HG03135 (cell line): ENCODE data around the gene OR14A2.
"Not testable (repeated sequence)": the region's sequence is repeated elsewhere in the genome, so short reads cannot be mapped to it uniquely, and the experiment has no call there.

Experiments
- ATAC-seq: cut with Tn5 transposase; IDR thresholded peaks from one replicate; pipeline ENCODE4 v1.9.1; 2021; ENCODE audit warnings: mild to moderate bottlenecking, moderate library complexity; ENCODE audit not compliant: unreplicated experiment

OR14A2 gene

DNA sequence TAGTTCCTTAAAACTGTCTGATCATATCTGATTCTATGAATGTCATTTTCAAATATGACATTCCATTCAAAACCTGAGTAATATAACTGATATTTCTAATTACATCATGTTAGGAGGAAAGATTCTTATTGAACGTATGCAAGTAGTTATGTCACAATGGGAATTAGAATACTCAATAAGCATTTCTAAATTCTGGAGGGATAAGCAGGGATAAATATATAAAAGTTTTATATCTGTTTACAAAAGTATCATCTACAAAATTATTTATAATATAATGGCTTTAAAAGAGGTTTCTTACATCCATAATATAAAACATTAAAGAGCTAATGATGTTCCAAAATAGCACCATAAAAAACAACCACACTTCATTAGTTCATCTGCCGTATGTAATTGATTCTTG, at the start of gene OR14A2:
Gene OR14A2, minus strand, starts transcription at position 101 of the 400 bp plus-strand sequence.
- ATAC-seq: no peak

DNA sequence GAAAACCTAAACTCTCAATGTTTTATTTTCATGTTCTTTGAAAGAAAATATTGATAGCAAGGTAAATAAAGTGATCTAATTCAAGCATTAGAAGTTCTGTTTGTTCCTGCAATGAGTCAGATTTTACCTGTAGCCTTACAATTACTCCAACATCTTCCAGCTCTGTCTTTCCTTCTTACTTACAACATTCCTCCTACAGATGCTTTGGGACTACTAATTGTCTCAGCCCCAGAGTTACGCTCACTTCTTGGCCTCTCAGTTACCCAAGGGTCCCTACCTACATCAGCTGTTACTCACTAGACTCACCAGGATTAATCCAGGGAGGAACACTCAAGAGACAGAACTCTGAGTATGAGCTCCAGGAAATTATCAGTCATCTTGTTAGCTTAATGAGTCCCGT, 49.6 kb upstream of the OR14A2 start:
- no peak for ATAC-seq

DNA sequence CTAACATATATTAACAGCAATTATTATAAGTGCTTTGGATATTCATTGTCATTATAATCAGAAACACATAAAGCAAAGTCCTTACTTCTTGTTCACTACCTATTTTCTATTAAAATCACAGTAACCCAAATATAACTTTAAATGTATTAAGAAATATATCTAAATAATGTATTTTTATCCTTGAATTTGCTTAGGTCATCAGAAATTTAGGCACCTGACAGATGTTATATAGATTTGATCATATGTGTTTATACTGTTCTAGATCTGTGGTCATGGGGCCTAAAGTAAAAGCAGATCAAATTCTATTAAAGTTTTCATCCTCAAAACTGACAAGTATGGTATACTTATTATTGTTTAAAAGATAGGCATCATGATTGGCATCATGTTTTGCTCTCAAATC, 21.7 kb upstream of the OR14A2 start:
- ATAC-seq: no peak

DNA sequence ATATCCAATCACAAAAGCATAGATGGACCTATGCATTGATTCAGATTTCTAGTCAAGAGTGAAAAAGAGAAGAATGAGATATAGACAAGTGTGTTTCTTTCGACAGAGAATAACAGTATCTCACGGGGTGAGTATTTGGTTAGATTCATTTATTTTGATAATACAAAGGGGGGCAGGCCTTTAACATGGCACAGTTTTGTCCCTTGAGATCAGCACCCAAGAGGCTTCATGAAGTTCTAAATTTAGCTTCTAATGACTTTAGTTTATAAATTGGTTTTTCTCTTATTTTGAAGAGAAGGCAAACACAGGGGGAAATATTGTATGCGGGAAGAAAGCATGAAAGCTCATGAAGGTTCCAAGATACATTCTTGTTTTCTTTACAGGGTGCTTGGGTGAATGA, 12.5 kb upstream of the OR14A2 start, which contains the start of gene OR1C1:
Gene OR1C1, minus strand, starts transcription at position 101 of the 400 bp plus-strand sequence. CDS start 2,150 bp downstream, outside the sequence.
- ATAC-seq: no peak

DNA sequence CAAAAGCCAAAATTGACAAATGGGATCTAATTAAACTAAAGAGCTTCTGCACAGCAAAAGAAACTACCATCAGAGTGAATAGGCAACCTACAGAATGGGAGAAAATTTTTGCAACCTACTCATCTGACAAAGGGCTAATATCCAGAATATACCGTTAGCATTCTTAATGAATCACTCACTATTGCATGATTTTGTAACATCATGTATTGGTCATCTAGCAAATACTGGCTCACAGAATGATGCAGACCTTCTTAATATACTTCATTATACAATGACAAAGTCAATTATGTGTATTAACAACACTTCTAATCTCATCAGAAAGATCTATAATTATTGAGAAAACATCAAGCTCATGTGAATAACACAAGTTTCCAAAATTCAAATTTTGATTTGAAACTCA, 6.4 kb upstream of the OR14A2 start:
- not testable (repeated sequence) for ATAC-seq

DNA sequence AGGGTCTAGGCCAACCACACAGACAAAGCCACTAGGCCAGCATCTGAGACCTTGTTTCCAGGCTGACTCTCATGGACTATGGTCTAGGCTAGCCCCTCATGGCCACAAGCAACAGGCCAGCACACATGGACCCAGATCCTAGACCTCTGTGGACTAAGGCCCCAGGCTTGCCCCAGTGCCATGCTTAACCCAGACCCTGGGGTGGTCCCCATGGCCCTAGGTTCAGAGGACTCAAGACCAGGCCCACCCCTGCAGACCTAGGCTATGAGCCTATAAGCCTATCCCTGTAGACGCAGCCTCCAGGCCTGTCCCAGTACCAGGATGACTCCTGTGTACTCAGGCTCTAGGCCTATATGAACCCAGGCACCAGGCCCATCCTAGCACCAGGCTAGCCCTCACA, 1.9 kb upstream of the OR14A2 start:
- no peak for ATAC-seq

DNA sequence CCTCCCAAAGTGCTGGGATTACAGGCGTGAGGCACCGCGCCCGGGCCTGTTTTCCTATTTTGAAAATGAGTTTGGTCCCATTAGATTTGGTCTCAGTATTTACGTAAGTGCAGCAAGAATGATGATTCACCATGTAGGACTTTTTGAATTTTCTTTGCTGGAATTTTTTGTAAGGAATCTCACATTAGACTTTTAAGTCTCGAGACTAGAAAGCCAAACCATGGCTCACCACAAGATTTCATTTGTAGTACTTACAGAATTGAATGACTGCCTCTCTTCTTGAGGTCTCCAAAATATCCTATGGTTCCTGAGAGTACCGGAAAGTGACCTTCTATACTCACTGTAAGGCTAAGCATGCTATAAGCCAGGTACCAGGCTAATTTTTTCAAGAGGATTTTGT, 325 bp downstream of the OR14A2 start:
- ATAC-seq: no peak

DNA sequence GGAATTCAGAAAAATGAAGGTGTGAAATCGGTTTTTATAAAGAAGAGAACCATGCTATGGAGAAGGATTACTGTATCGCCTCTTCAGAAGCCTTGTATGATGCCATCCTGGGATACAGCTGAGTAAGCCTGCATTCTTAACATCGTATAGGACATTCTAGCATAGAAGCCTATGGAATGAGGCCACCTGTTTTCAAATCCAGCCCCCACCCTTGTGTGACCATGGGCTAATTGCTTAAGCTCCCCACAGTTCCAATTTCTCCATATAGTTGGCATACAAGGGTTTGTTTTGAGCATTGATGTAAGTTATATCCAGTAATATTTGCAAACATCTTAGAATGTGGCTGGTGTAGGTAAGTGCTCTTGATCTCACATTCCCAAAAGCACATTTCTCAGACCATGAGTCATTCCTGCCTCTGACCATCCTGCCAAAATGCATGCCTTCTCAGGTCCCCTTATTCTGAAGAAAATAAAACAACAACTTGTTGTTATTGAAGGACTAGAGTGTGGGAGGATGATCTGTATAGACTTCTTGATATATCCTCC, 1.5 kb downstream of the OR14A2 start:
- no peak for ATAC-seq

DNA sequence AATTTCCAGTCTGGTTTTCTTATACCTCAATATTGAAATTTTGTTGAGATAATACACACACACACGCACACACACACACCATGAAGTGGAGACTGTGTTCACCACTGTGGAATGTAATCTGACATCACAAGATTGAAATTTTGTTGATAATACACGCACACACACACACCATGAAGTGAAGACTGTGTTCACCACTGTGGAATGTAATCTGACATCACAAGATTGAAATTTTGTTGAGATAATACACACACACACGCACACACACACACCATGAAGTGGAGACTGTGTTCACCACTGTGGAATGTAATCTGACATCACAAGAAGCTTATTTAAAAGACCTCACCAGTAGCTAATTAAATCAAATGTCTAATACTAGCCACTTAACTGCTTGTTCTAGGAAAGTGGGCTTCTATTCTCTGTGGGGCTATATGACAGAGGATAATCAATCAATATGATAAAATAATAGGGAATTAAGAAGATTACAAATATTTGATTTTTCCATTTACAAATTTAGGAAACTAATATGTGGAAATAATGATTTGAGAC, 5.7 kb downstream of the OR14A2 start:
- not testable (repeated sequence) for ATAC-seq

DNA sequence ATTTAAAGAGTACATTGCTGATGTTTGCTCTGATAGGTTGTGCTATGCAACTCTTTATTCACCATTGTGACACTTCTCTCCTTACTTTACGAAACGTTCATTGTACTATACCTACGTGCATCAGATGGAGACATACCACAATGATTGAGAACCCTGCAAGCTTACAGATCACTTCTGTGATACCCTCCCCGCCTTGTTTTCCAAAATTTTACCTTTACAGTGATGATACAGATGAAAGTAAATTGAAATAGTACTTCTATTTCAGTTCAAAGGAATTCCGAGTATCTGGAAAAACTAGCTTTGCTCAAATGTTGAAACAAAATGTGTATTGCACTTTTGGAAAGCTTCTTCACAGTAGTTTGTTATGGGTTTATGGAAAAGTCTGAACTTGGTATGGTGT, 6.2 kb downstream of the OR14A2 start:
- ATAC-seq: no peak

DNA sequence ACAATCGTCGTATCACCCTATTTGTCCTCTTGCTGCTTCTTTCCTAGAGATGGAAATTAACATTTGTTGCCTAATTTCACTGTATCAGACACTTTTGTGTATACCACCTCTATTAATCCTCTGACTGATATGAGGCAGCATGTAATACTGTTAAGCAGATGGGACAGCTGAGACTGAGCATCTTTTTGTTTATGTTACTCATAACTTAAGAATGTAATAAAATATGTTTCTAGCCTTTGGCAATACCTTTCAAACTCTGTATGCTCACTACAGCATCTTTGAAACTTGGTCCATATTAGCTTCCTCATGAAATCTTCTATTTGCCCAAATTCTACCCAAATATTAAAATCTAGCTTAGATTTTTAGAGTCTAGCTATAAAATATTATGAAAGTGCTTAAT, 7.2 kb downstream of the OR14A2 start:
- ATAC-seq: no peak

DNA sequence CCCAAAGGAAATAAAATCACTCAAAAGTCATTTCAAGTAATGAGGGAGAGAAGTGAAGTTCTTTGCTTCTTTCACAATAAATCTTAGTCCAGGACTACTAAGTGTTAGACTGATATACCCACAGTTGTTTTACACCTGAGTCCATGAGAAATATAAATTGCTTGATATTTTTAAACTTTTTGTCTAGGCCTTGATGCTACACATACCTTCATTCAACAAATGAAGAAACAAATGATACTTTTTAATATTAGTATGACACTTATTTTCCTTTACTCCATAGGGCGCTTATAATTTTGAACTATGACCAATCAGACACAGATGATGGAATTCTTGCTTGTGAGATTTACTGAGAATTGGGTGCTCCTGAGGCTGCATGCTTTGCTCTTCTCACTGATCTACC, 9.6 kb downstream of the OR14A2 start, which contains the start of gene OR14K1:
Gene OR14K1, plus strand, starts transcription at position 301 of the 400 bp plus-strand sequence. Its CDS starts 0 bp downstream, at position 301.
- ATAC-seq: no peak

DNA sequence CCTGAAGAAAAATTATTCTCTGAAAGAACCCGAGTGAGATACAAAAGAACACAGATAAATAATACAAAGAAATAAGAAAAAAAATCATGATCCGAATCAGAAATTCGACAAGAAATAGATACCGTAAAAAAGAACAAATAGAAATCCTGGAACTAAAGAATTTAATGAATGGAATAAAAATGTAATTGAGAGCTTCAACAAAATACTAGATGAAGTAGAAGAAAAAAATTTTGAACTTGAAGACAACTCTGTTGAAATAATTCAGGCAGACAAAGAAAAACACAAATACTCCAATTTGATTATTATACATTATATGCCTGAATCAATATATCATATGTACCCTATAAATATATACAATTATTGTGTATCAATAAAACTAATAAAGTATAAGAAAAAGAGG, 26.7 kb downstream of the OR14A2 start:
- ATAC-seq: no peak

DNA sequence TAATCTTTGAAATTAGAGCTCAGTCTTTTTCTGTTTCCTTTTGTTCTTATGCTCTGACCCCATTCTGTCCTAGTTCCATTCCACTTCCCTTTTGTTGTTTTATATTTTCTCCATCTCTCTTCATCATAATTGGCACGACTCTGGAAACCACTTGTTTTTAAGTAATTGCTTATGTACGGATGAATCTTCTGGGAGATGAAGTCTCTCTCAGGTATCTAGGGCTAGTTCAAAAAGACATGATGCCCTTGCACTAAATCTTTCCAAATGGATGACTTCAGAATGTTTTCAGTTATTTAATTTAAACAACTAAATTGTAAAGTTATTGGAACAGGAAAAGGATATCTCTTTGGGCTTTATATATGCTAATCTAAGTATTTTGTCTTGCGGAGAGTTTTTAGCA, 31.4 kb downstream of the OR14A2 start, which contains the start of gene OR6F1:
Gene OR6F1, minus strand, starts transcription at position 101 of the 400 bp plus-strand sequence. CDS start 3,891 bp downstream, outside the sequence.
- no peak for ATAC-seq

DNA sequence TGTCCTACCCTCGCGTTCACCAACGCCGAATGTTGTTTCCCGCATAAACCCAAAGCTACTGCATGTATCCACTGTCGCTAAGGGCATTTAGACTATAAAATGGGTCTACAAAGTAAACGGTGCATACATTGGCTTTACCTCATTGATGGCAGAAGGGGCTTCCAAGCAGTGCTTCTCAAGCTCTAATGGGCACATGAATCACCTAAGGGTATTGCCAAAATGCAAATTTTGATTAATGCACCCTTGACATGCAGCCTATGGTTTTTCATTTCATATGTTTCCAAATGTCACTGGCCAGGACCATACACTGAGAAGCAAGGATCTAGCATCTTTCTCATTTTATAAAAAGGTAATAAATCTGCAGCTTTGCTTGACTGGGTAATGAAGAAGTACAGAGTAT, 34.2 kb downstream of the OR14A2 start:
- ATAC-seq: no peak

DNA sequence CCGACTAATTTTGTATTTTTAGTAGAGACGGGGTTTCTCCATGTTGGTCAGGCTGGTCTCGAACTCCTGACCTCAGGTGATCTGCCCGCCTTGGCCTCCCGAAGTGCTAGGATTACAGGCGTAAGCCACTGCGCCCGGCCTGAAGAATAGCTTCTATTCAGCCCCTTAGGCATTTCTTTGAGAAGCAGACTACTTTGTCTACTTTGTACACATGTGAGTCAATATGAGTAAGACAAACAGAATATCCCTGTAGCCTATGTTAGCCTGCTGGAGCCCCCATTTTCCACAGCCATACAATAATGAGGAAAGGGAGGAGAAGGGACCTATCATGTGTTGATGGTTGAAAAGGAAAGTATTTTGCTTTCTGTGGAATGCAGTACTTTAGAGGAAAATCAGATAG, 37.3 kb downstream of the OR14A2 start:
- ATAC-seq: not testable (repeated sequence)

DNA sequence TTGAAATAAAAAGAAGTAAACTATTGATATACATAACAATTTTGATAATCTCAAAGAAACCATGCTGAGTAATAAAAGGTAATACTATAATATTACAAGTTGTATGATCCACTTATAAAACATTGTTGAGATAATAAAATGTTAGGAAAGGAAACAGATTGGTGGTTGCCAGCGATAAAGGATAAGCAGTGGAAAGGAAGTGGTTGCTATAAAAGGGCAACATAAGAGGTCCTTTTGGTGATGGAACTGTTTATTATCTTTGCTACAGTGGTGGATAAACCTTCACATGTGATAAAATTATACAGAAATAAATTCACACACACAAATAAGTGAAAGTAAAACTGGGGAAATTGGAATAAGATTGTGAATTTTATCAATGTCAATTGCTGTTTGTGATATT, 46.6 kb downstream of the OR14A2 start:
- ATAC-seq: no peak

DNA sequence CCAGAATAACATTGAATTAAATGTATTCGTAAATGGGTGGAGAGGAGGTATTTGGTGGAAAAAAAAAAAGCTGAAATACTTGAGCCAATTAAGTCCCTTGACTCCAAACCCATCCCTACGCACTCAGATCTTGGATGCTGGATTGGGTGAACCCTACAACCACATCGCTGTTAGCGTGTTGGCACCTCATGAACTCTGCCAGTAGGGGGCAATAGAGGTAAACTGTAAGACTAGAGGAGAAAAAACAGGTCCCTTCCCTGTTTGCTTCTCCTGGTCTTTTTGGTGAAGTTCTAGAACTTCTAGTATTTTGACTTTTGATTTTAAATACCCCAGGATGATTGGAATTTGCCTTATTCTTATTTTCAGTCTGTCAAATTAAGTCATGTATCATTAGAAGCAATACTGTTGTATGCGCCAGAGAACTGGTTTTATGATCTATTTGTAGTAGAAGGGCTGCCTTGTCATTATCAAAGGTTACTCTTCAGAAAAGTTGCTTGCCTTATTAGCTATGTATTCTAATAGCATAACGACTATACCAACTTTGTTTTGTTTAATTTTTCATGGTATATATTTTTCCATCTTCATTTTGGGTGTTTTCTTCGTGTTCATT, 66.5 kb downstream of the OR14A2 start:
- peak; percentile 86 for ATAC-seq

DNA sequence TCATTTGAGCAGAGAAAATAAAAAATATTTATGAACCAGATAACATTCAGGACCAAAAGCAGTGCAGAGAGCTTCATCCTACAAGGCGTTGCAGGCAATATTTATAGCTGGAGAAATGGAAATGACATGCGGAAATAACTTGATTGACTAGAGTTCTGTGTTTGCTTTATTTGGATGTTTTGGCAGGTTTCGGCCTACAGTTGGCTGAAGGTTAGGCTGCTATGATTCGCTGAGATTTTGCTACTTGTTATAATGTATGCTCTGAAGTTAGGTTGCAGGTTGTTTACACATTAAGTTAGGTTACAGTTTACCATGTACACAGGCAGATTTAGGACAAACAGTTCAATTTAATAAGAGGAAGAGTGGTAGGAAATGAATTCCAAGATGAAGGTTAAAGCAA, 67.8 kb downstream of the OR14A2 start:
- ATAC-seq: no peak

DNA sequence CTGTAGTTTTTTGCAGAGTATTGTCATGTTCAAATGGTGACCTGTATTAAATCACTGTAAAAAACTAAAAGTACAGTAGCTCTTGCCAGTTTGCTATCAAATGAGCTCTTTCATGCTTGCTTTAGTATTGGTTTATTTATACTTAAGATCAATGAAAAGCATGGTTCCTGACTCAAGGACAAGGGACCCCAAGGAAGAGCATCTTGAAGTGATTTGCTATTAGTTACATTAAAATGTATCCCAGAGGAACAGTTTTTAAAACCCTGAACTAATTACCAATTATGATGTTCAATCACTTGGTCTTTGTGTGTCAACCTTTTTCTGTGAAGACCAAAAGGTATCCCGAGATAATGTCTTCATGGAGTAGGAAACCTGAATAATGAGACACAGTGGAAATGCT, 68.3 kb downstream of the OR14A2 start, which contains the start of gene OR13G1:
Gene OR13G1, minus strand, starts transcription at position 101 of the 400 bp plus-strand sequence. CDS start 6,698 bp downstream, outside the sequence.
- ATAC-seq: no peak
